ENCODE data around the gene GTF3C6.

DNA sequence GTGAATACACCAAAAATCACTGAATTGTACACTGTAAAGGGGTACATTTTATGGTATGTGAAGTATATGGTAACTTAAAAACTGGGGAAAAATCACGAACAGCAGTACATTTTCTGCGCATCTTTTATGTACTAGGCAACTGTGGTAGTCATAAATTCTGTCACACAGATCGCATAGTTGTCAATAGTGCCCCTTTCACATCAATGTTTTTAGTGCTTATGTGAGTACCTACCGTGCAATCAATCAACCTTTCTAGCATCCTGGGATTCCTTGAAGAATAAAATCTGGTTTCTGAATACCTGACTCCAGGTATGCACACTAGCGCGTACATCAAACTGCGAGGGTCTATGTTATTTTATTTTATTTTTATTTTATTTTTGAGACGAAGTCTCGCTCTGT is 22.7 kb downstream of the GTF3C6 start:
- no peak for TF ChIP-seq CTCF (IDR thresholded peaks at IDR 0.05)
- no peak for TF ChIP-seq POLR2A (IDR thresholded peaks at IDR 0.05)

Measured in thyroid gland (tissue), 4 donors.